Heart left ventricle (tissue), 16 donors: ENCODE data around the gene RILPL1. TPM values are rescaled to one million over a fixed set of nuclear protein-coding genes. Genes with fewer than 3 reads are reported as not detected.
A peak's percentile ranks its signal among the peaks of the same experiment; 100 is the strongest.

Experiments used
- ATAC-seq, 4 donors: fragments of 200-7000 bp; cut with Tn5 transposase; one replicate each; pipeline ENCODE4 v1.9.1; 2020 to 2022; ENCODE audit warnings: moderate library complexity in 4 of 4, mild to moderate bottlenecking in 3 of 4, moderate number of reproducible peaks in 1 of 4
- DNase-seq, 5 donors: peaks; one replicate each; pipeline ENCODE4 v3.0.0-alpha.2; 2020
- H3K27ac ChIP-seq, 12 donors: fragments of 200-600 bp; sonication (generic) in 4 of 12; one replicate each; pipeline versions ENCODE4 v1.5.0 to v1.8.0; 2016 to 2022; ENCODE audit warnings: mild to moderate bottlenecking in 2 of 12
- H3K27me3 ChIP-seq, 9 donors: fragments of 200-600 bp; sonication (generic) in 2 of 9; one replicate each; pipeline versions ENCODE4 v1.5.1 to v1.8.0; 2016 to 2022; ENCODE audit warnings: mild to moderate bottlenecking in 3 of 9
- H3K36me3 ChIP-seq, 9 donors: fragments of 200-600 bp; sonication (generic) in 2 of 9; one replicate each; pipeline versions ENCODE4 v1.5.0 to v1.8.0; 2018 to 2022; ENCODE audit warnings: mild to moderate bottlenecking in 2 of 9
- H3K4me1 ChIP-seq, 12 donors: fragments of 200-600 bp; sonication (generic) in 4 of 12; one replicate each; pipeline versions ENCODE4 v1.5.0 to v1.8.0; 2016 to 2022; ENCODE audit warnings: mild to moderate bottlenecking in 3 of 12
- H3K4me3 ChIP-seq, 12 donors: fragments of 200-600 bp; sonication (generic) in 4 of 12; one replicate each; pipeline versions ENCODE4 v1.5.0 to v1.8.0; 2017 to 2022; ENCODE audit warnings: mild to moderate bottlenecking in 9 of 12, moderate library complexity in 4 of 12
- H3K9me3 ChIP-seq, 12 donors: fragments of 200-600 bp; sonication (generic) in 4 of 12; one replicate each; pipeline versions ENCODE4 v1.5.0 to v1.8.0; 2016 to 2022; ENCODE audit warnings: mild to moderate bottlenecking in 1 of 12
- CTCF ChIP-seq, 12 donors: fragments of 200-600 bp; sonication (generic) in 4 of 12; IDR thresholded peaks; one replicate each; pipeline versions ENCODE4 v1.5.0 to v1.8.0; 2018 to 2022; ENCODE audit warnings: antibody characterized with exemption in 12 of 12, mild to moderate bottlenecking in 5 of 12
- POLR2A ChIP-seq, 2 donors: fragments of 450-650 bp; IDR thresholded peaks; one replicate each; pipeline ENCODE4 v1.6.1; 2017; ENCODE audit warnings: antibody characterized with exemption in 2 of 2, mild to moderate bottlenecking in 2 of 2, moderate library complexity in 2 of 2
- WGBS, 4 donors: extraction: QIAGEN DNeasy Blood & Tissue Kit in 2 of 4; methylation state at CpG; one replicate each; pipeline versions ENCODE4 v1.1.5 to v1.1.7; 2013 to 2018; 5-methylcytosine and 5-hydroxymethylcytosine counted together
- intact Hi-C, 10 donors: fragments of 100-400 bp; cut with DNase I; formaldehyde crosslinking; loops; one replicate each; pipeline versions ENCODE4 v1.11.1 to v1.14.2; 2022
- polyA plus RNA-seq, 2 donors: library from polyadenylated mRNA; stranded (reverse); fragments of 200-250 nt; gene quantifications; one replicate each; pipeline ENCODE4 v1.2.3, GENCODE V29; 2013
- total RNA-seq, 9 donors: library from RNA; depleted of rRNA in 2 of 9; stranded (reverse); fragments of >200 nt in 2 of 9; fragmentation: NEBNext Ultra II Directional in 3 of 9; extraction: Animal tissue kit (Norgen Biotek cat#: 25700) in 3 of 9; gene quantifications; one replicate each; pipeline versions ENCODE4 v1.1.0 to v1.2.4, GENCODE V29; 2016 to 2023
- donor health status: ischemic (EF 13 %, LVEDD 7.1; RV severe dilation, severe dysfunction).
- donor health status: healthy with polysubstance abuse.
- donor health status: DM: no; HTN: yes; CAD: no.
- donor health status: DM: no; HTN: no; CAD: no.
- donor health status: ischemic (EF 25% LVEDD 6.9; RV normal size, moderate dysfunction).
- donor health status: ischemic (EF 25% LVEDD 5.7; RV mildly dilated, moderate dysfunction).
- donor health status: healthy.
- donor health status: DM: yes; HTN: yes; CAD: no.
- donor health status: ischemic (EF 35%, LVEDD 5.7; RV mildly dilated, moderate dysfunction).
- donor health status: nonischemic (EF 11% LVEDD 7.7; RV severe dilation, severe dysfunction).
- donor health status: DM: yes; HTN: yes; CAD: no.
- donor health status: PGD.
- donor health status: ischemic (EF 29% LVEDD 5.4; RV normal size, mild dysfunction).
- donor health status: nonischemic (EF 23%, LVEDD 6.1; RV moderate dilation, normal function).

The RILPL1 gene
- total and polyA plus RNA-seq, 11 donors = 64.1 to 119 (median 79.4) TPM

GRCh38 chr12:123444092-123445026 is 89.2 kb downstream of the RILPL1 start:
- H3K27me3 ChIP-seq = no peaks in the 10 kb centered on the region
- peak in 2 of 4 donors; percentile 27 to 39 for ATAC-seq
- H3K9me3 ChIP-seq = no peaks in the 10 kb centered on the region
- no peaks in the 10 kb centered on the region for H3K36me3 ChIP-seq
- H3K27ac ChIP-seq = peak overlapping the region in 11 of 12 donors; percentile 27 to 82 (median 64)
- intact Hi-C loops = loop anchor here in 1 of 10 donors (10.0 kb wide), 1 partner anchor 60 kb away; the partner anchor contains the start of gene KMT5A
- no peak for TF ChIP-seq POLR2A (IDR thresholded peaks at IDR 0.05)
- no peak for TF ChIP-seq CTCF (IDR thresholded peaks at IDR 0.05)
- no peak overlapping the region for H3K4me3 ChIP-seq
- DNase-seq = no peak
- peaks cover 0 to 53% (median 19%) of the 10 kb centered on the region in 12 donors for H3K4me1 ChIP-seq
- 63 to 71% (median 68%) methylated on average over 8 of the region's 8 CpGs for WGBS, 4 donors

GRCh38 chr12:123442774-123443173 is 90.7 kb downstream of the RILPL1 start:
- Histone ChIP-seq H3K27me3 (no peaks in the 10 kb centered on the region), H3K4me3 (no peak overlapping the region), H3K9me3 (no peaks in the 10 kb centered on the region), H3K4me1 (peaks cover 0 to 44% (median 19%) of the 10 kb centered on the region in 12 donors), H3K27ac (no peak overlapping the region), H3K36me3 (no peaks in the 10 kb centered on the region)
- no peak for DNase-seq
- ATAC-seq = no peak
- no peak for TF ChIP-seq CTCF (IDR thresholded peaks at IDR 0.05)
- TF ChIP-seq POLR2A (IDR thresholded peaks at IDR 0.05) = no peak
- intact Hi-C loops = loop anchor here in 1 of 10 donors (10.0 kb wide), 1 partner anchor 58 kb away; the partner anchor contains the start of gene KMT5A
- WGBS, 4 donors = 65 to 93% (median 88%) methylated on average over 4 of the region's 4 CpGs

- intact Hi-C loops = loop anchor here in 1 of 10 donors (10.0 kb wide), 1 partner anchor 57 kb away; the partner anchor contains the start of gene KMT5A
- H3K4me3 ChIP-seq = no peak overlapping the region
- WGBS, 4 donors = 87 to 93% (median 91%) methylated on average over 13 of the region's 13 CpGs
- no peaks in the 10 kb centered on the region for H3K9me3 ChIP-seq
- DNase-seq = no peak
- no peaks in the 10 kb centered on the region for H3K36me3 ChIP-seq
- no peak for TF ChIP-seq CTCF (IDR thresholded peaks at IDR 0.05)
- TF ChIP-seq POLR2A (IDR thresholded peaks at IDR 0.05) = no peak
- no peaks in the 10 kb centered on the region for H3K27me3 ChIP-seq
- peaks cover 0 to 46% (median 20%) of the 10 kb centered on the region in 12 donors for H3K4me1 ChIP-seq
- ATAC-seq = no peak
- H3K27ac ChIP-seq = no peak overlapping the region
Measured at GRCh38 chr12:123441523-123442164, 91.9 kb downstream of the RILPL1 start.
